Measurements from ENCODE around the gene ZHX3.

GRCh38 chr20:41247523-41248367 lies 69.8 kb downstream of the ZHX3 start:
- TF ChIP-seq CTCF (IDR thresholded peaks at IDR 0.05) (no peak), POLR2A (IDR thresholded peaks at IDR 0.05) (no peak)
